GM04504 (cell line): Measurements from ENCODE around the gene OSBPL10.

Source experiments
- DNase-seq: peaks from one replicate; pipeline ENCODE4 v3.0.0-alpha.2; 2012; ENCODE audit warnings: low read depth

The OSBPL10 gene

DNA sequence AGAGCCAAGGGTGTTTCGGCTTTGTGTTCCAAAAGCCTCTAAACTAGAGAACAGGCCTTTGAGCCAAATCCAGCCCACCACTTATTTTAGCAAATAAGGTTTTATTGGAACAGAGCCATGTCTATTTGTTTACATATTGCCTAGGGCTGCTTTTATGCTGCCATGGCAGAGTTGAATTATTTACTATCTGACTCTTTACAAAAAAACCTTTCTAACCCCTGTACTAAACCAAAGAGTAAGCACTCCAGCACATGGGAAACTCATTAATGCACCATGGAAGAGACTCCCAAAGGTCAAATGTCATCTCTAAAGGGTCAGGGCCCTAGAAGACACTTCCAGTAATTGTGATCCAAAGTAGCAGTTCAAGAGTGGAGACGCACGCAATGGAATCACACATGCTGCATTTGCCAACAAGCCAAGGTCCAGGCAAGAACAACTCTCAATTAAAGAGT is 22.3 kb downstream of the OSBPL10 start:
- DNase-seq = no peak

DNA sequence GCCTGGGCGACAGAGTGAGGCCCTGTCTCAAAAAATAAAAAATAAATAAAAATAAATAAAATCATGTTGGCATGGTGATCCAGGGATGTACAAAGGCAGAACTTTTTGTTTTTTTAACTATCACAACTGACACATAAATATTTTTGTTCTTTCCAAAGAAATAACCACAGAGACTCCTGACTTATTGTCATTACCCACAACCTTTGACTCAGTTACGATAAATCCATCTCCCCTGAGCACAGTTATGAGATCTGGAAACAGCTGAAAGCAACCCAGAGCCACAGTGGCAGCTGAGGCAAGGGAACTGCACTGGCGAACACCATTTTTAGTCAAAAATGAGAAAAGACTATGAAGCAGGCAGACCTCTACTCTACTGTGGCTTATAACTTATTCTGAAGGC is 24.0 kb downstream of the OSBPL10 start:
- DNase-seq = no peak

DNA sequence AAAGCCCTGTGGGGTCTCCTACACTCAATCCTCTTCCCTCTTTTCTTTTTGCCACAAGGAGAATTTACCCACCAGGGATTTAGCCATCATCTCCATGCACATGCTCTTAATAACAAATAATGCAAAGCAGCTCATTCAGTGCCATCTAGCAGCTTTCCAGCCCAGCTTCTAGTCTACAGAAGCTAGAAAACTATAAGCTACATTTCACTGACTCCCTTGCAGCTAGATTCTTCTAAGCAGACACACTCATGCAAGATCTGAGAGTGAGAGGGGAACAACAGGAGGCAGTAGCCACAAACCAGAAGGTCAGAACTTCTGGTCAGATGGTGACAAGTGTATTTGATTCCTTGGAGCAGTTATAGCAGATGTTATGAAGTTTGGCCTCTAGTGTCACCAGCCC is 25.5 kb downstream of the OSBPL10 start:
- no peak for DNase-seq

DNA sequence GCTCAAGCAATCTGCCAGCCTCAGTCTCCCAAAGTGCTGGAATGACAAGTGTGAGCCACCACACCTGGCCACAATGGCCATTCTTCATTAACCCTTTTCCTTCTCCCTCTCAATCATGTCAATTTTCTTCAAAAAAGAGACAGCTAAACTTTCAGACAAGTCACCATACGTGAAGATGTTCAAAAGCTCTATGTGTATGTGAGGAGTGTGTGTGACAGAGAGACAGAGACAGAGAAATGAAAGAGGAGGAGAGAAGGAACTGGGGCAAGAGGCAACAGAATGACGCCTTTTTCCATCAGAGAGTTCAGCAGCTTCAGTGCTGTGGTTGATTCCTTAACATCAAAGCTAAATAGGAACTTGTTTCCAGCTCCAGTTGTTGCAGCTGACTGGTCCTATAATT is 27.4 kb downstream of the OSBPL10 start:
- no peak for DNase-seq

DNA sequence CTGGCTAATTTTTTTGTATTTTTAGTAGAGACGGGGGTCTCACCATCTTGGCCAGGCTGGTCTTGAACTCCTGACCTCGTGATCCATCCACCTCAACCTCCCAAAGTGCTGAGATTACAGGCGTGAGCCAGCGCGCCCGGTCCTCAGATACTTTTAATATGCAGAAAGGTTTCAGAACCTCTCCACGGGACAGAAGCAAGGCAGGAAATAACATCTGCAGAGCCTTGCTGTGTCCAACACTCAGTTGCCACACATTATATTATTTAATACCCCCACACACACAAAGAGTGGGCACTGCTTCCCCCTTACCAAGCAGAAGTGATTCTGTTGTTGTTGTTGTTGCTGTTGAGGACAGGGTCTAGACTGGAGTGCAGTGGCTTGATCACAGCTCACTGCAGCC is 28.0 kb downstream of the OSBPL10 start:
- DNase-seq = no peak

DNA sequence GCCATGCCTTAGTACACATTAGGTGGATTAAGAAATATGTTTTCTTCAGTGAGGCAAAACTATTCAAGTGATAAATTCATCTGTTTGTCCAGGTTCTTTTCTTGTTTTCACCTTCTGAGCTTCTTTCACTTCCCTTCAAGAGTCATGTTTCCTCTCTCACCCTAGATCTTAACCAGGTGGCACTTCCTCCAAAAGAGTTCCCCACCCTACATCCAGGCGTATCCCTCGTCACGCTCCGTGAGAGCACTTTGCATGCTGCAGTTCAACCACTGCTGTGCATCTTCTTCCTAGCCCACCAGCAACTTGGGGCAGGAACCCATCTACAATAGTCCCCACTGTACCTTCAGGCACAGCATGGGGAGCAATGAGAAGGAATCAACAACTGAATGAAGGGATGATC is 28.9 kb downstream of the OSBPL10 start:
- DNase-seq = no peak

DNA sequence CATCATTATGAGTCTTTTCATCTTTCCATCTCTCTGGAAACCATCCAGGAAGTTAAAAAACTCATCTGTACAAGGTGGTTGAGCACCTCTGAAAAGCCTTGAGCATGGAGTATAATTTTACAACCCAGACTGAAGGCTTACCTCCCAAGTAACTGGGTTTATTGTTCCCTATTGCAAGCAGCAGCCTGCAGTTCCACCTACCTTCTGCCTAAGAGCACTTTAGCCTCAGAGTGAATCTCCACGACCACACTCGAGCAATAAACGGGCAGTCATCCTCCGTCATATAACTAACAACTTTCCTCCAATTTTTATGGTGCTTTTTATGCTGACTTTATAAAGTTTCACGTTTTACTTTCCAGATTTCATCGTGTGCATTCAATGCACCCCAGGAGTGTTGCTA is 32.8 kb downstream of the OSBPL10 start:
- DNase-seq = no peak

DNA sequence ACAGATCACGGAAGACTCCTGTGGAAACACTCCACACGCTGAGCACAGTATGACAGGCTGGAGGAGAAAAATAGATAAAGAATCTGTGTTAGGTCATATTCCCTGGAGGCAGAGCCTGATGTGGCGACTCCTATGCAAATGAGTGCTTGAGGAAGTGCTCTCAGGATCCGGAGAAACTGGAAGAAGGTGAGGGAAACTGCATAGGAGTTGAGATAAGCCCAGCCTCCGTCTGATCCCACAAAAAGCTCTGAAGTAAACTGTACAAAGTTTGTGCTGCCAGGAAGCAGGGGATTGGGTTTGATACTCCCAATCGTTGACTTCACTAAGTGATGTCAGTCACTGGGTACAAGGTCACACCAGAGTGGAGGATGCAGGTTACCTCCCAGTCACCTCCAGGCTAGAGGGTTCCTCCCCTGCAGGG is 33.4 kb downstream of the OSBPL10 start:
- no peak for DNase-seq

DNA sequence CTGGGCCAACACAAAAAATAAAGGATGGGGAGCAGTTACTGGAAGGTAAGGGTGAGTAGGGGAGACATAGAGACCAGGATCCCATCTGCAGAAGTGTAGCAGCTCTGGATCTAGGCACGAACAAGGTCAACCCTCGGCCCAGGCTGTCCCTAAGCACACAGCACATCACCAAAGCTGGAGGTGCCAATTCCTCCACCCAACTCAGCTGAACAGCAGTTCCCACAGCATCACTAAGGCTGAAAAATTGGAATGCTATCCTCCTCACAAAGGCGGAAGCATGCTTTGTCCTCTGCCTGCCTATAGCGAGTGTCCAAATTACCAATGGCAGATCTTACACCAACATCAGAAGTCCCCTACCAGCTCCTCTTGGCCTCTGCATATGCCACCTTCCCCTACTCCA is 33.9 kb downstream of the OSBPL10 start:
- no peak for DNase-seq

DNA sequence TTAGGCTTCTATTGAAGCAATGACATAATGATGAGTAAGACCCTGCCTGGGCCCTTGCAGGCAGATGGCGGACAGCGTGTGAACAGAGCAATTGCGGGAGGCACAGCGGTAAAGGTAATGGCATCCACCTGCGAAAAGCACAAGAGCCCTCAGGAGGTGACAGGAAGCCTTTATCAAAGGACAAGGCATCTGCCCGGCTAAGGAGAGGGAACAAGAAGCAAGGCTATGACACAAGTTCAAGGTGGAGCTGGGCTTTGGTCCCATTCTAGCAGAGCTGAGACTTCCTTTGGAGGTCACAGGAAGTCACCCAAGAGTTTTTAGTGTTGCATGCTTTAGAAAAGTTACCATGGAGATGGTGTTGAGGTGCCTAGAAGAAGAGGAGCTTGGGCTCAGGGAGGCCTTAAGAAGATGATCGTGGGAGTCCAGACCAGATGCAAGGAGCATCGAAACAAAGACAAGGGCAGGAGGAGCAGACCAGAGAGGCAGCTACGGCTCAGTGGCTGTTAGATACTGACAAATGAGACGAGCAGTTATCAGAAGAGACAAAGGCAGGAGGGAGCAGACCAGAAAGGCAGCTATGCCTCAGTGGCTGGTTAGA is 34.5 kb downstream of the OSBPL10 start:
- DNase-seq = no peak

DNA sequence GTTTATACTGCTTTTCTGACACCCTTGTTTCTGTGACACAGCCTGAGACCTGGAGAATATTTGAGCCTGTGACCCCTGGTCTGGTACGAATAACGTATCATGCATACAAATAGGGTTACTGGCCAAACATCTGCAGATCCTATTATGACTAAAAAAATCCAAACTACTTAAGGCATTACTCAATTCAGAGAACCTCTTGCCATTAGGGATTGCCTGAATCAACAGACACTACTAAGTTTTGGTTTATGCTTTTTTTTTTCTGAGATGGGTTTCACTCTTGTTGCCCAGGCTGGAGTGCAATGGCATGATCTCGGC is 35.4 kb downstream of the OSBPL10 start:
- no peak for DNase-seq

DNA sequence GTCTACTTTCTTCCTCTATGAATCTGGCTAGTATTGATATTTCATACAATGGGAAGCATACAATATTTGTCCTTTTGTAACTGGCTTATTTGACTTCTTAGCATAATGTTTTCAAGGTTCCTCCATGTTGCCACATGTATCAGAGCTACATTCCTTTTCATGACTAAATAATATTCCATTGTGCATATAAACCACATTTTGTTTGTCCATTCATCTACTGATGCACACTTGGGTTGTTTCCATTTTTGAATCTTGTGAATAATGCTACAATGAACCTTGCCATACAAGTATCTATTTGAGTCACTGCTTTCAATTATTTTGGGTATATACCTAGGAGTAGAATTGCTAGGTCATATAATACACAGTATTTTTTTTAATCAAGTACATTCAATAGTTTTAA is 38.0 kb downstream of the OSBPL10 start:
- no peak for DNase-seq

DNA sequence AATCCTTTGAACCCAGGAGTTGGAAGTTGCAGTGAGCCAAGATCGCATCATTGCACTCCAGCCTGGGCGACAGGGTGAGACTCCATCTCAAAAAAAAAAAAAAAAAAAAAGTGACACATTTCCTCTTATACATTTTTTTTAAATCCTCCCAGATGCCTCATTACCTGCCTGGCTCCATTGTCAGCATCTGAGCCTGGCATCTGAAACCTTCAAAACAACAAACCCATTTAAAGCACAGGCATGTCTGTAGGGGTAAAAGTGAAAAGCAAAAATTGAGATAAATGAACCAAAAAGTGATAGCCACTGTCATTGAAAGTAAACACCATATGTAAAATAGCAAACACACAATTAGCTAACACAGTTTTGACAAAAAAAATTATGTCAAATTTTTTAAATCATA is 38.6 kb downstream of the OSBPL10 start:
- DNase-seq = no peak

DNA sequence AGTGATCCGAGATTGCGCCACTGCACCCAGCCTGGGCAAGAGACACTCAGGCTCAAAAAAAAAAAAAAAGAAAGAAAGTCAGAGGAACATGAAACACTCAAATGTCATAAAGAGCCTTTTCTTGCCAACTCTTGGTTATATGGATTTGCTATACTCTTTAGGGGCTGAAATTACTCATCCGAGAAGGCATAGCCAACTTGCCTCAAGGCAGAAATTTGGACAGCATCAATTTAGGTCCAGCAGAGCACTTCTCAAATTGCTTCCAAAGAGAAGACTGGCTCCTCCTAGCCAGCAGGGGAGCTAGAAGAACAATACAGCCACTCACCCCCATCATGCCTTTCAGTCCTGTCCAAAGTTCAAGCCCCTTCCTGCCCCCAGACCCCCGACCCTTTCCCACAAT is 43.8 kb downstream of the OSBPL10 start:
- no peak for DNase-seq

DNA sequence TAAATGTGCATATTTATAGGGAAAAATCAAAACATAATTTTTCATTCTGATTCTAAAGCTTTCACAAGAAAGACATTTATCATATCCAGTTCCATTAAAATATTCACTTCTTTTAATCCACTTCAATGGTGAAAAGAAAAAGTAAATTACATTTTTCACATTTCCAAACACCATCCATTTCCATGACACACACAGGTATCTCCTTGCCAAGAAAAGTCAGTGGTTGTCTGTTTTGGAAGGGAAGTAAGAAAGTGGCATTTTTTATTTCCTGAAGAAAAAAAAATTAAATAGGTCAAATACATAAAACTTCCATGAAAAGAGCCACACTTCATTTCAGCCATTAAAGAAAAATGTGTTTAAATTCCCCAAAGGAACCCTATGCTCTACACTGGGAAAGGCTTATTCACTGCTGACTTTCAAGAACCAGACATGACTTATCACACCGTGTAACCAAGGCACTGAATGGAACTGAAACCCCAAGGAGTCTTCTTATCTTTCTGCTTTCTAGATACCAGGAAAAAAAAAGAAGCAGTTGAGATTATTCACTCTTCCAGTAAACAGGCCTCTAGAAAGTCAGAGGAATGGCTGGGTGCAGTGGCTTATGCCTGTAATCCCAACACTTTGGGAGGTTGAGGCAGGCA is 44.5 kb downstream of the OSBPL10 start:
- DNase-seq = no peak

DNA sequence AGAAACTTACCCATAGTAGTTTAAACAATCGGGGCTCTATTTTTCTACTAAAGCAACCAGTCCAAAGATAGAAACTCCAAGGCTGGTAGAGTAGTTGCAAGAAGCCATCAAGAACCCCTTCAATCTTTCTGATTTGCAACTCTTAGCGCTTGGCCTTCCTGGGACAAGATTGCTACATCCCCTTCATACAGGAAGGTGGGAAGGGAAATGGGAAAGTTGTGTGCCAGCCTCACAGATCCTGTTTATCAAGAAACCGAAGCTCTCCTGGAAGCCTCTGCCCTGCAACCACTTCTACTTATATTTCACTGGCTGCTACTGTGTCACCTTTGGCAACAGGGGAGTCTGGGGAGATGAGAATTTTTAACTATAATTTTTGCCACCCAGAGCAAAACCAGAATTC is 46.2 kb downstream of the OSBPL10 start:
- DNase-seq = no peak

DNA sequence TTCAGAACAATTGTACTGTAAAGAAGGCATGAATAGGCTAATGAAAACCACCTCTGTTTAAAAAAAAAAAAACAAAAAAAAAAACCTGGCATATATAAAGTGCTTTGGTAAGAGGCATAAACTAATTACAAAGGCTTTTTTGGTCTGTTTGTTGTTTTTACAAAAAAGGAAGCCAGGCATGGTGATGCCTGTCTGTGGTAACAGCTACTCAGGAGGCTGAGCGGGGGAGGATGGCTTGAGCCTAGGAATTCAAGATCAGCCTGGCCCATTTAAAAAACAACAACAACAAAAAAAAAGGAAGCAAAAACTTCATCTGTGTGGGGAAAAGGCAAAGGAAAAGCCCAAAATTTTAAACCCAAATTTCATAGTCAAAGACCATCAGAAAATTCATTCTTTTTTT is 47.0 kb downstream of the OSBPL10 start:
- no peak for DNase-seq

DNA sequence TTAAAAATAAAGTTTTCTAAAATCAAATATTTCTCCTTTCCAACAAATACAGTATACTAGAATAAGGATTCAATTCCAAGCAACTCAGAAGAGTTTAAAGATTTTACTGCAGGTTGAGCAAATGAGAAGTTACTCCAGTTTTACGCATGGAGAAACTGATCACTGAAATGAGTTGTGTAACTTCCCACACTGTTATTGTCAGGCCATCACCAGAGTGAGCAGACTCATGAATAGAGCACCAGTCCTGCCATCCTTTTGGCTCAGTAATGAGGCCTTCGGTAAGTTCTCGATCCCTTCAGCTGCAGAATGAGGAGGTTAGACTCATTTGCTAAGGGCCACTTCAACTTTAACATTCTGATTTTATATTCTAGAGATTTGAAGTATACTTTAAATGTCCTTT is 48.1 kb downstream of the OSBPL10 start:
- no peak for DNase-seq

DNA sequence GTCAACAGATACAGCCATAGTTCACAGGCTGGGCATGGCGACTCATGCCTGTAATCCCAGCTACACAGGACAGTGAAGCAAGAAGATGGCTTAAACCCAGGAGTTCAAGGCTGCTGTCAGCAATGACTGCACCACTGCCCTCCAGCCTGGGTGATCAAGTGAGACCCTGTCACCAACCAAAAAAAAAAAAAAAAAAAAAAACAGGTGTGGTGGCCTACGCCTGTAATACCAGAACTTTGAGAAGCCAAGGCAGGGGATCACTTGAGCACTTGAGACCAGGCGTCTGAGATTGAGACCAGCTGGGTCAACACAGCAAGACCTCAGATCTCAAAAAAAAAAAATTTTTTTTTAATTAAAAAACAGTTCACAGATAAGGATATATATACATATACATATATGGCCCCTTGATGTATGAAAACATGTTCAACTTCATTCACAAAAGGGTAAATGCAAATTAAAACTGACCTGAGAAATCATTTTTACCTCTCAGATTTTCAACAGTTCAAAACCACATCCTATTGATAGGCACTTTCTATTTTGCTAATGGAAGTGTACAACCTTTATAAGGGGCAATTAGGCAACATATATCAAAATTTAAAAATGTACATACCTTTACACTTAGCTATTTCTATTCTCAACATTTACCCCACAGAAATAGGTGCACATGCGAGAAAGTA is 51.1 kb downstream of the OSBPL10 start:
- no peak for DNase-seq

DNA sequence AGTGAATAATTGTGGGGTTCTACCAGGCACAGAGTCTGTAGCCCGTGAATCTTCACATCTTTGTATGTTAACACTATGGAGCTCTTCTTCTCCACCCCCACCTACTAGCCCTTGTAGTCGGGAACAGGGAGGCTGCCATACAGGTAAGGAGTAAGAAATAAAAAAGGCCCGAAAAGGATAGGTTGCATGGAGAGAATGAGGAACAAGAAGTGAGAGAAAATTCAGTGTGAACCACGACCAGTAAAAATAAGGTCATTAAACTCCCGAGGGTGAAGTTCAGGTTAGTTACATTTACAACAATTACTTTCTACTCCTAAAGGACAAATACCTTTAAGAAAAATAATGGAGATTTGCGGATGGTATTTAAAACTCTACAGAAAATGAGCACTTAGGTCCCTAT is 53.3 kb downstream of the OSBPL10 start:
- no peak for DNase-seq

DNA sequence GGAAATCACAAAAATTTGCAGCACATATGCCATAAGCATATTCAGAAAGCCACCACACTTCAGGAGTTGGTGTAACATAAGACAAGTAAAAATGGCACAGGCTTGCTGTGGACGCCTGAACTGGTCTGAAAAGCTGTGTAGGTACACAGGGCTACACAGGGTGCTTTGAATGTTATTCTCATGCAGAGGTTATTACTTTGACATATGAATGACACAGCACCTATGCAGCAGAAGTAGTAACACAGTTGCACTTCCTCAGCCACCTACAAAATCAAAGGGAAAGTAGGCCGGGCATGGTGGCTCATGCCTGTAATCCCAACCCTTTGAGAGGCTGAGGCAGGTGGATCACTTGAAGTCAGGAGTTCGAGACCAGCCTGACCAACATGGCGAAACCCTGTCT is 54.5 kb downstream of the OSBPL10 start:
- DNase-seq = no peak

DNA sequence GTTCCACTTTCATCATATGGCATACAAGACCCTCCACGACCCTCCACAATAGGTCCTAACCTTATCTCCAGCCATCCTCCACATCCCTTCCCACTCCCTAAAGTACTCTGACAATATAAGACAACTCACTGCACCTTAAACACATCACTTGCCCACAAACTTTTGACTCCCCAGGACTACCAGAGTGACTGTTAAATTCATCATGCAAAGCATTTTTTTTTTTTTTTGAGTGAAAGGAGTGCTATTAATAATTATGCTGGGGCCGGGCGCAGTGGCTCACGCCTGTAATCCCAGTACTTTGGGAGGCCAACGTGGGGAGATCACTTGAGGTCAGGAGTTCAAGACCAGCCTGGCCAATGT is 55.8 kb downstream of the OSBPL10 start:
- DNase-seq = no peak

DNA sequence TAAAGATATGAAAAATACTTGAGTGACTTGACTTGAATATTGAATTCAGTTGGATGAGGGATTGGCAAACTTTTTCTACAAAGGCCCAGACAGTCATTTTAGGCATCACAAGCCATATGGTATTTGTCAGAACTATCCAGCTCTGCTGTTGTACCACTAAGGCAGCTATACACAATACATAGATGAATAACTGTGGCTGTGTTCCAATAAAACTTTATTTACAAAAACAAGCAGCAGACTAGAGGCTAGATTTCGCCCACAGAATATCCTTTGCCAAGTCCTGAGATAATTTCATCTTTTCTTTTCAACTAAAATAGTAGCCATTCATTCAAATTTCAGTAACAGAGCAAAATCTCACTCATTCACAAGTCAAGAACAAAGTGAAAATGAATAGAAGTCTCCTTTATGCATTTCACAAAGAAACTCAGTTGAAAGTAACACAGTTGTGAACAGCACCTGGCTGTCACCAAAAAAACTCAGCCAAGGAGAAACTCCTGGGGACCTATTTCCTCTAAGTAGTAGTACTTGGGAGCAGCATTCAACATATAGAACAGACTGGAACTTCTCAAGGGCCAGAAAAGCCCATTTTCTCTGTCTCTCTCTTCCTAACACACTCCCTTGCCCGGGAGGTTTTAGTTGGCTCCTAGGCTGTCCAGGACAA is 56.3 kb downstream of the OSBPL10 start:
- no peak for DNase-seq

DNA sequence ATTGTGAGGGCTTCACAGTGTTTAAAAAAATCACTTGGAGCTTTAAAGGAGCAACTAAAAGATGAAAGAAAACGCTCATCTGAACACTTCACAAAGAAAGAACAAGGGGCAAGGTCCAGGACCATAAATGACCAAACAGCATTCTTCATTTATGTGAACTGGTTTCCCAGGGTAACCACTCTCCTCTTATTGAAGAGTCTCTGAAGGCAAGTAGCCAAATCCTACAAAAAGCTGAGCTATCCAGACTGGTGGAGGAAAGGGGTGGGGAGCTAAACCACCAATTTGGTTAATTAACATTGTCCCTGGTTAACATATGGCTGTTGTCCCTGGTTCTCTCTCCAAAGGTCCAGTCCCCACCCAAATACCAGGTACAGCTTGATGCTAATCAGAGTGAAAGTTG is 58.1 kb downstream of the OSBPL10 start:
- no peak for DNase-seq
